SK-N-SH (cell line): ENCODE measurements around the gene SNTG2. TPM values are rescaled to one million over a fixed set of nuclear protein-coding genes. Genes with fewer than 3 reads are reported as not detected.

Experiments
- CTCF ChIA-PET: fragments of 300-600, 350-600 bp; formaldehyde crosslinking; extraction: SDS; loops from one replicate; lab custom pipeline; 2021; lab: Yijun Ruan, JAX
- POLR2A ChIA-PET: fragments of 350-600 bp; sonication (Branson Sonifier 250); formaldehyde crosslinking; extraction: SDS; loops from one replicate; lab custom pipeline; 2020; ENCODE audit warnings: antibody characterized with exemption, inconsistent platforms; lab: Yijun Ruan, JAX
- DNase-seq: peaks from one replicate; pipeline ENCODE4 v3.0.0; 2012
- H2AFZ ChIP-seq: fragments of 200-600 bp; sonication (generic); 2 replicates; pipeline ENCODE4 v1.8.1; 2016; ENCODE audit warnings: antibody characterized with exemption, mild to moderate bottlenecking, low read depth
- H3F3A ChIP-seq: fragments of 200-600 bp; sonication (generic); replicated peaks from 2 replicates; pipeline ENCODE3; 2016; ENCODE audit warnings: antibody characterized with exemption, mild to moderate bottlenecking; ENCODE audit not compliant: insufficient read depth
- H3K27ac ChIP-seq, 2 experiments: fragments of 200-500 bp in 1 of 2; fragments of 200-600 bp in 1 of 2; sonication (Bioruptor generic) in 1 of 2; sonication (generic), shearing (Covaris generic) in 1 of 2; 2 replicates each; pipeline versions ENCODE4 v1.5.1 to v1.6.1; 2014 to 2016; ENCODE audit warnings: low read depth in 2 of 2, inconsistent platforms in 1 of 2, low read length in 1 of 2, mild to moderate bottlenecking in 1 of 2, mixed read lengths in 1 of 2
- H3K27me3 ChIP-seq: fragments of 200-600 bp; sonication (generic), shearing (Covaris generic); 2 replicates; pipeline ENCODE4 v1.6.1; 2016; ENCODE audit warnings: mixed run types; ENCODE audit not compliant: insufficient read depth
- H3K36me3 ChIP-seq, 2 experiments: fragments of 200-500 bp in 1 of 2; fragments of 200-600 bp in 1 of 2; sonication (Bioruptor generic) in 1 of 2; sonication (generic) in 1 of 2; replicated peaks in 1 of 2; 2 replicates each; pipeline versions ENCODE3 to v1.5.1; 2014 to 2016; ENCODE audit warnings: low read length in 1 of 2, mild to moderate bottlenecking in 1 of 2; ENCODE audit not compliant: insufficient read depth in 2 of 2, control insufficient read depth in 1 of 2
- H3K4me1 ChIP-seq, 2 experiments: fragments of 200-500 bp in 1 of 2; fragments of 200-600 bp in 1 of 2; sonication (Bioruptor generic) in 1 of 2; sonication (generic), shearing (Covaris generic) in 1 of 2; 2 replicates each; pipeline versions ENCODE4 v1.5.1 to v1.6.1; 2014 to 2016; ENCODE audit warnings: low read depth in 1 of 2, low read length in 1 of 2, mixed run types in 1 of 2; ENCODE audit not compliant: insufficient read depth in 2 of 2, control insufficient read depth in 1 of 2
- H3K4me2 ChIP-seq: fragments of 200-600 bp; sonication (generic), shearing (Covaris generic); 2 replicates; pipeline ENCODE4 v1.6.1; 2017; ENCODE audit warnings: mixed run types
- H3K4me3 ChIP-seq, 2 experiments: fragments of 200-500 bp in 1 of 2; fragments of 200-600 bp in 1 of 2; sonication (Bioruptor generic) in 1 of 2; sonication (generic), shearing (Covaris generic) in 1 of 2; 2 replicates each; pipeline versions ENCODE4 v1.5.1 to v1.8.1; 2014 to 2016; ENCODE audit warnings: low read depth in 2 of 2, inconsistent platforms in 1 of 2, low read length in 1 of 2, mild to moderate bottlenecking in 1 of 2, mixed read lengths in 1 of 2, moderate library complexity in 1 of 2
- H3K79me2 ChIP-seq: fragments of 200-600 bp; sonication (generic); 2 replicates; pipeline ENCODE4 v1.8.1; 2017; ENCODE audit warnings: mild to moderate bottlenecking; ENCODE audit not compliant: insufficient read depth
- H3K9ac ChIP-seq: fragments of 200-600 bp; sonication (generic); 2 replicates; pipeline ENCODE4 v1.6.1; 2017; ENCODE audit warnings: mixed run types
- H3K9me2 ChIP-seq: fragments of 200-600 bp; sonication (generic); 2 replicates; pipeline ENCODE4 v1.6.1; 2017; ENCODE audit warnings: mixed run types
- H3K9me3 ChIP-seq: fragments of 200-600 bp; sonication (generic); 2 replicates; pipeline ENCODE4 v1.6.1; 2017; ENCODE audit warnings: mixed run types, mild to moderate bottlenecking, moderate library complexity
- H4K20me1 ChIP-seq: fragments of 200-600 bp; sonication (generic); 2 replicates; pipeline ENCODE4 v1.6.1; 2017; ENCODE audit warnings: mild to moderate bottlenecking, mixed run types; ENCODE audit not compliant: insufficient read depth
- CHD2 ChIP-seq: fragments of 150-350 bp; IDR thresholded peaks from 2 replicates; pipeline ENCODE4 v1.6.1; 2018; ENCODE audit warnings: low read length; ENCODE audit not compliant: partially characterized antibody
- ELF1 ChIP-seq: IDR thresholded peaks from 2 replicates; pipeline ENCODE4 v1.4.0; 2012
- EP300 ChIP-seq, 2 experiments: IDR thresholded peaks; 2 replicates each; pipeline versions ENCODE4 v1.4.0 to v1.6.1; 2012; ENCODE audit warnings: borderline replicate concordance in 1 of 2, low read depth in 1 of 2, low read length in 1 of 2
- EZH2phosphoT487 ChIP-seq: fragments of 200-600 bp; sonication (generic); IDR thresholded peaks from 2 replicates; pipeline ENCODE4 v1.6.1; 2017; ENCODE audit warnings: low read depth, mixed run types, mild to moderate bottlenecking, antibody characterized with exemption, moderate library complexity, borderline replicate concordance
- FOSL2 ChIP-seq: IDR thresholded peaks from 2 replicates; pipeline ENCODE4 v1.4.0; 2012; ENCODE audit warnings: low read depth, mild to moderate bottlenecking, moderate library complexity, borderline replicate concordance
- FOXJ3 ChIP-seq: sonication (generic); formaldehyde crosslinking; IDR thresholded peaks from 2 replicates; pipeline ENCODE4 v1.5.1; 2020; ENCODE audit warnings: mild to moderate bottlenecking, missing genetic modification reagents
- FOXM1 ChIP-seq: IDR thresholded peaks from 2 replicates; pipeline ENCODE4 v1.4.0; 2012; ENCODE audit warnings: low read depth, mild to moderate bottlenecking
- GATA2 ChIP-seq: sonication (generic); formaldehyde crosslinking; IDR thresholded peaks from 2 replicates; pipeline ENCODE4 v1.5.0; 2020; ENCODE audit warnings: mild to moderate bottlenecking, missing genetic modification reagents
- JUND ChIP-seq: IDR thresholded peaks from 2 replicates; pipeline ENCODE4 v1.4.0; 2012
- MEF2A ChIP-seq: IDR thresholded peaks from 2 replicates; pipeline ENCODE4 v1.4.0; 2012; ENCODE audit warnings: low read depth, borderline replicate concordance
- MXI1 ChIP-seq: IDR thresholded peaks from 2 replicates; pipeline ENCODE4 v1.6.1; 2012; ENCODE audit warnings: mild to moderate bottlenecking, low read depth, low read length, improper control_type of control experiment
- NFIC ChIP-seq: IDR thresholded peaks from 2 replicates; pipeline ENCODE4 v1.4.0; 2012; ENCODE audit warnings: borderline replicate concordance
- NRF1 ChIP-seq: IDR thresholded peaks from 2 replicates; pipeline ENCODE4 v1.6.1; 2012; ENCODE audit warnings: low read depth, mild to moderate bottlenecking, low read length
- POLR2AphosphoS5 ChIP-seq: IDR thresholded peaks from 2 replicates; pipeline ENCODE4 v1.6.1; 2012; ENCODE audit warnings: low read depth, low read length
- RCOR1 ChIP-seq: fragments of 150-350 bp; IDR thresholded peaks from 2 replicates; pipeline ENCODE4 v1.6.1; 2017; ENCODE audit warnings: antibody characterized with exemption, low read length
- RXRA ChIP-seq: IDR thresholded peaks from 2 replicates; pipeline ENCODE4 v1.4.0; 2012; ENCODE audit warnings: low read depth, mild to moderate bottlenecking, borderline replicate concordance
- SIN3A ChIP-seq: IDR thresholded peaks from 2 replicates; pipeline ENCODE4 v1.6.1; 2012; ENCODE audit warnings: low read depth, mild to moderate bottlenecking, low read length, moderate library complexity, borderline replicate concordance
- TCF12 ChIP-seq: IDR thresholded peaks from 2 replicates; pipeline ENCODE4 v1.4.0; 2012
- WGBS: methylation state at CpG from one replicate; pipeline ENCODE4 v1.1.6; 2017; ENCODE audit warnings: low lambda C conversion rate; 5-methylcytosine and 5-hydroxymethylcytosine counted together
- polyA plus RNA-seq, 3 experiments: library from polyadenylated mRNA; depleted of rRNA; stranded (reverse); fragments of >200 nt; gene quantifications; 2 replicates each; pipeline ENCODE4 v1.2.3, GENCODE V29; 2012
- TF ChIP-seq, protein P1 (sequence below): fragments of 200-600 bp; sonication (generic); IDR thresholded peaks from 2 replicates; pipeline ENCODE4 v1.6.1; 2017; ENCODE audit warnings: antibody characterized with exemption, mild to moderate bottlenecking, moderate library complexity
- TF ChIP-seq, protein P2 (sequence below): fragments of 150-350 bp; IDR thresholded peaks from 2 replicates; pipeline ENCODE4 v1.6.1; 2017; ENCODE audit warnings: antibody characterized with exemption, low read length, low read depth, borderline replicate concordance
- TF ChIP-seq, protein P3 (sequence below): fragments of 150-350 bp; IDR thresholded peaks from 2 replicates; pipeline ENCODE4 v1.6.1; 2016; ENCODE audit warnings: mild to moderate bottlenecking, low read depth, low read length

SNTG2 gene
- polyA plus RNA-seq, 1 of the 3 experiments (the other 2 are of a cell fraction), result not detected

DNA sequence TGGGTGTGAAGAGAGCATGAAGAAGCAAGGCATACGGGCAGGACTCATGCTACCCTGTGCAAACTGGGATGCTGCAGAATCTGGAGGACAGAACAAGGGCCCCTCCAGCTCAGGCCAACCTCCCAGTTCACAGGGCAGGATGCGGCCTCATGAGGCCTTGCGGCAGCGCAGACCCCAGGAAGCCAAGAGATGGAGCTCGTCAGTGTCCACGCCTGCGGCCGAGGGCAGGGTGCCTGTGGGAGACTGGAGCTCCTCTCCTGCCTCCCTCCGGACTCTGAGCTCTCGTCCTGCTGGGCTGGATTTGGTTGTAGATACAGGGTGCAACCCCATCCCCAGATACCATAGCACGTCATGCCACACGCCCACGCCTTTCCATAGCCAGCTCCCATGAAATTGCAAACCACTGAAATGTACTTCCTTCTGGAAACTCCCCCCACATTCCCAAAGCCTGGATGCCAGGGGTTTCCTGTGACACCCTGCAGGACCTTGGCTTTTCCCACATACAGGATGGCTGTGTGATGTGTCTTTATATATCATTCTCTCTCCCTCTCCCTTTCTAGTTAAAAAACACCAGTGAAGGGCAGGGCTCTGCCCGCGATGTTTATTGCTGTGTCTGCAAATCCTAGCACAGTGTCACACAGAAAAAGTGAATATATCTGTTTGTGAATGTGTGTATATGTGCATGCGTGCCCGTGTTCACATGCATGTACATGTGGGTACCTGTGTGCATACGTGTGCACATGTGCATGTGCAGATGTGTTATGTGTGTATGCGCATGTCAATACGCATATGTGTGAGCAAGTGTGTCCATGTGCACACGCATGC is 12.3 kb upstream of the SNTG2 start:
- H2AFZ ChIP-seq, result no peak overlapping the region
- WGBS, result 58% methylated on average over 16 of the region's 21 CpGs
- no peak overlapping the region for H3K27ac ChIP-seq
- POLR2A ChIA-PET, result no interaction called here
- TF ChIP-seq NFIC (no peak), NRF1 (no peak), RXRA (no peak), FOXJ3 (CRISPR knock-in tag) (no peak), TCF12 (no peak), EZH2phosphoT487 (no peak)
- no peaks in the 10 kb centered on the region for H3F3A ChIP-seq
- H3K4me1 ChIP-seq, result peaks cover 0 to 5% of the 10 kb centered on the region in 2 experiments; a peak in 1 of 4 replicates
- no peak overlapping the region for H3K9ac ChIP-seq
- no peak overlapping the region for H3K4me2 ChIP-seq
- H3K9me3 ChIP-seq, result no peaks in the 10 kb centered on the region
- H4K20me1 ChIP-seq, result no peaks in the 10 kb centered on the region
- H3K27me3 ChIP-seq, result no peaks in the 10 kb centered on the region
- no peak for DNase-seq
- CTCF ChIA-PET, result interaction anchor here (0.8 to 1.1 kb wide), 2 partner anchors 12 to 16 kb away, joined by 3 to 4 read pairs; partner anchors contain the start of gene SNTG2
- H3K9me2 ChIP-seq, result no peaks in the 10 kb centered on the region
- H3K79me2 ChIP-seq, result no peaks in the 10 kb centered on the region
- H3K36me3 ChIP-seq, result no peaks in the 10 kb centered on the region
- no peak overlapping the region for H3K4me3 ChIP-seq

DNA sequence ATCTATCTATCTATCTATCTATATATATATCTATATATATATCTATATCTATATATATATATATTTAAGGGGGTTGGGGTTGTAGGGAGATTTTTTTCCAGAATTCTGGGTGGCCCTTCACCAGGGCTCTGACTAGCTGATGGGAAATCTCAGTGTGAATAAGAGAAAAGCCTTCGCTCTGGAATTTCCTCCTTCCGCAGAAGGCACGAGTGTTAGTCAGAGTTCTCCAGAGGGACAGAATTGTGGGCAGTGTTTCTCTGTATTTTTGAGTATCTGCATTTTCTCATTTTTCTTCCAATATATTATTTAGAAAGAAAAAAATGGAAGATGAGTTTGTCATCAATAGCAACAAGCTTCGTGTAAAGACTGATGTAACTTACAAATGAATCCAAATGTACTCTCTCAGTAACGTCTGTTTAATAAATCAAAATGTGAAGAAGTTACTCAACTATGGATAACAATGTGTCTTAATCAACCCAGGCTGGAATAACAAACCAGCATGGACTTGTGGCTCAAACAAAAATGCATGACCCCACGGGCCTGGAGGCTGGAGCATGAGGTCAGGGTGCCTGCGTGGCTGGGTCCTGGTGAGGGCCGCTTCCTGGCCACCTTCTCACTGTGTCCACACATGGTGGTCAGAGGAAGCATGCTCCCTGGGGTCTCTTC is 10.6 kb upstream of the SNTG2 start:
- Histone ChIP-seq H3K36me3 (no peaks in the 10 kb centered on the region), H3K79me2 (no peaks in the 10 kb centered on the region), H2AFZ (no peak overlapping the region), H3K4me3 (no peak overlapping the region), H3K9me2 (no peaks in the 10 kb centered on the region), H3F3A (no peaks in the 10 kb centered on the region), H3K9me3 (no peaks in the 10 kb centered on the region), H3K4me2 (no peak overlapping the region), H3K27me3 (no peaks in the 10 kb centered on the region), H3K4me1 (peaks cover 0 to 5% of the 10 kb centered on the region in 2 experiments; a peak in 1 of 4 replicates), H3K9ac (no peak overlapping the region), H3K27ac (no peak overlapping the region), H4K20me1 (no peaks in the 10 kb centered on the region)
- no peak for TF ChIP-seq EP300 (IDR thresholded peaks at IDR 0.05; ENCODE audit: borderline replicate concordance in 1 of 2, low read depth in 1 of 2, low read length in 1 of 2)
- TF ChIP-seq JUND, result no peak
- TF ChIP-seq ELF1, result no peak
- TF ChIP-seq, protein P1, sequence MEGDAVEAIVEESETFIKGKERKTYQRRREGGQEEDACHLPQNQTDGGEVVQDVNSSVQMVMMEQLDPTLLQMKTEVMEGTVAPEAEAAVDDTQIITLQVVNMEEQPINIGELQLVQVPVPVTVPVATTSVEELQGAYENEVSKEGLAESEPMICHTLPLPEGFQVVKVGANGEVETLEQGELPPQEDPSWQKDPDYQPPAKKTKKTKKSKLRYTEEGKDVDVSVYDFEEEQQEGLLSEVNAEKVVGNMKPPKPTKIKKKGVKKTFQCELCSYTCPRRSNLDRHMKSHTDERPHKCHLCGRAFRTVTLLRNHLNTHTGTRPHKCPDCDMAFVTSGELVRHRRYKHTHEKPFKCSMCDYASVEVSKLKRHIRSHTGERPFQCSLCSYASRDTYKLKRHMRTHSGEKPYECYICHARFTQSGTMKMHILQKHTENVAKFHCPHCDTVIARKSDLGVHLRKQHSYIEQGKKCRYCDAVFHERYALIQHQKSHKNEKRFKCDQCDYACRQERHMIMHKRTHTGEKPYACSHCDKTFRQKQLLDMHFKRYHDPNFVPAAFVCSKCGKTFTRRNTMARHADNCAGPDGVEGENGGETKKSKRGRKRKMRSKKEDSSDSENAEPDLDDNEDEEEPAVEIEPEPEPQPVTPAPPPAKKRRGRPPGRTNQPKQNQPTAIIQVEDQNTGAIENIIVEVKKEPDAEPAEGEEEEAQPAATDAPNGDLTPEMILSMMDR, result no peak
- TF ChIP-seq GATA2 (CRISPR knock-in tag), result no peak
- TF ChIP-seq SIN3A, result no peak
- TF ChIP-seq FOSL2, result no peak
- no peak for TF ChIP-seq CHD2
- no peak for TF ChIP-seq RXRA
- TF ChIP-seq NFIC, result no peak
- no peak for TF ChIP-seq FOXM1
- no peak for TF ChIP-seq RCOR1
- no peak for TF ChIP-seq POLR2AphosphoS5
- TF ChIP-seq MXI1, result no peak
- TF ChIP-seq, protein P2, sequence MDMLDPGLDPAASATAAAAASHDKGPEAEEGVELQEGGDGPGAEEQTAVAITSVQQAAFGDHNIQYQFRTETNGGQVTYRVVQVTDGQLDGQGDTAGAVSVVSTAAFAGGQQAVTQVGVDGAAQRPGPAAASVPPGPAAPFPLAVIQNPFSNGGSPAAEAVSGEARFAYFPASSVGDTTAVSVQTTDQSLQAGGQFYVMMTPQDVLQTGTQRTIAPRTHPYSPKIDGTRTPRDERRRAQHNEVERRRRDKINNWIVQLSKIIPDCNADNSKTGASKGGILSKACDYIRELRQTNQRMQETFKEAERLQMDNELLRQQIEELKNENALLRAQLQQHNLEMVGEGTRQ, result no peak
- TF ChIP-seq, protein P3, sequence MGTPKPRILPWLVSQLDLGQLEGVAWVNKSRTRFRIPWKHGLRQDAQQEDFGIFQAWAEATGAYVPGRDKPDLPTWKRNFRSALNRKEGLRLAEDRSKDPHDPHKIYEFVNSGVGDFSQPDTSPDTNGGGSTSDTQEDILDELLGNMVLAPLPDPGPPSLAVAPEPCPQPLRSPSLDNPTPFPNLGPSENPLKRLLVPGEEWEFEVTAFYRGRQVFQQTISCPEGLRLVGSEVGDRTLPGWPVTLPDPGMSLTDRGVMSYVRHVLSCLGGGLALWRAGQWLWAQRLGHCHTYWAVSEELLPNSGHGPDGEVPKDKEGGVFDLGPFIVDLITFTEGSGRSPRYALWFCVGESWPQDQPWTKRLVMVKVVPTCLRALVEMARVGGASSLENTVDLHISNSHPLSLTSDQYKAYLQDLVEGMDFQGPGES, result no peak
- no peak for TF ChIP-seq TCF12
- no peak for TF ChIP-seq MEF2A
- 28% methylated on average over 8 of the region's 8 CpGs for WGBS
- no peak for DNase-seq
- ChIA-PET CTCF (interaction anchor here (1.2 to 1.8 kb wide), 3 partner anchors 11 to 610 kb away, joined by 3 to 7 read pairs (median 4); partner anchors contain the start of gene SNTG2), POLR2A (no interaction called here)
